ENCODE data around the gene ELOVL6. TPM values are rescaled to one million over a fixed set of nuclear protein-coding genes. Genes with fewer than 3 reads are reported as not detected.
"Not testable (repeated sequence)": the region's sequence is repeated elsewhere in the genome, so short reads cannot be mapped to it uniquely, and the experiment has no call there.

Gene ELOVL6
- total RNA-seq, 1 experiment from 2014 or later = 25.3 TPM

DNA sequence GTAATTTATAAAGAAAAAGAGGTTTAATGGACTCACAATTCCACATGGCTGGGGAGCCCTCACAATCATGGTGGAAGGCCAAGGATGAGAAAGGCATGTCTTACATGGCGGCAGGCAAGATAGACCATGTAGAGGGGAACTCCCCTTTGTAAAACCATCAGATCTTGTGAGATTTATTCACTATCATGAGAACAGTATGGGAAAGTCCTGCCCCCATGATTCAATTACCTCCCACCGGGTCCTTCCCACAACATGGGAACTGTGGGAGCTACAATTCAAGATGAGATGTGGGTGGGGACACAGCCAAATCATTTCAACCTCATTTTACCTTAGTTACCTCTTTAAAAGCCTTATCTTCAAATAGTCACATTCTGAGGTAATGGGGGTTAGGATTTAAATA, 30.9 kb upstream of the ELOVL6 start:
- peaks cover 15% of the 10 kb centered on the region for H3K4me1 ChIP-seq (replicated peaks; ENCODE audit: insufficient read depth)
- BruUV-seq (replicated peaks) = no TSS peak
- TF ChIP-seq, protein P1, sequence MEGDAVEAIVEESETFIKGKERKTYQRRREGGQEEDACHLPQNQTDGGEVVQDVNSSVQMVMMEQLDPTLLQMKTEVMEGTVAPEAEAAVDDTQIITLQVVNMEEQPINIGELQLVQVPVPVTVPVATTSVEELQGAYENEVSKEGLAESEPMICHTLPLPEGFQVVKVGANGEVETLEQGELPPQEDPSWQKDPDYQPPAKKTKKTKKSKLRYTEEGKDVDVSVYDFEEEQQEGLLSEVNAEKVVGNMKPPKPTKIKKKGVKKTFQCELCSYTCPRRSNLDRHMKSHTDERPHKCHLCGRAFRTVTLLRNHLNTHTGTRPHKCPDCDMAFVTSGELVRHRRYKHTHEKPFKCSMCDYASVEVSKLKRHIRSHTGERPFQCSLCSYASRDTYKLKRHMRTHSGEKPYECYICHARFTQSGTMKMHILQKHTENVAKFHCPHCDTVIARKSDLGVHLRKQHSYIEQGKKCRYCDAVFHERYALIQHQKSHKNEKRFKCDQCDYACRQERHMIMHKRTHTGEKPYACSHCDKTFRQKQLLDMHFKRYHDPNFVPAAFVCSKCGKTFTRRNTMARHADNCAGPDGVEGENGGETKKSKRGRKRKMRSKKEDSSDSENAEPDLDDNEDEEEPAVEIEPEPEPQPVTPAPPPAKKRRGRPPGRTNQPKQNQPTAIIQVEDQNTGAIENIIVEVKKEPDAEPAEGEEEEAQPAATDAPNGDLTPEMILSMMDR (conservative IDR thresholded peaks at IDR 0.05) = no peak
- TF ChIP-seq EZH2 (IDR thresholded peaks at IDR 0.05; ENCODE audit: low read depth) = no peak
- no peak overlapping the region for H3K4me2 ChIP-seq
- H4K20me1 ChIP-seq (ENCODE audit: insufficient read depth) = no peaks in the 10 kb centered on the region
- H3K27ac ChIP-seq = no peak overlapping the region
- H3K79me2 ChIP-seq (ENCODE audit: low read depth) = no peaks in the 10 kb centered on the region
- no peaks in the 10 kb centered on the region for H3K9me3 ChIP-seq (ENCODE audit: insufficient read depth, low read depth)
- no peaks in the 10 kb centered on the region for H3K27me3 ChIP-seq (ENCODE audit: insufficient read depth, low read depth)
- intact Hi-C loops (cut with micrococcal nuclease; ENCODE audit: unreplicated experiment) = no loop called here
- H2AFZ ChIP-seq = no peak overlapping the region
- CTCF ChIA-PET = no interaction called here
- POLR2A ChIA-PET (ENCODE audit: unreplicated experiment) = no interaction called here
- DNase-seq = no peak
- no peaks in the 10 kb centered on the region for H3K9me2 ChIP-seq (ENCODE audit: insufficient read depth)
- H3K36me3 ChIP-seq (ENCODE audit: low read depth) = no peaks in the 10 kb centered on the region
- peaks cover 3% of the 10 kb centered on the region; the same call in 1 of the 2 replicates for H3F3A ChIP-seq (ENCODE audit: insufficient read depth, low read depth)
- H3K4me3 ChIP-seq = no peak overlapping the region

GRCh38 chr4:110224812-110225211, 26.4 kb upstream of the ELOVL6 start:
- no peaks in the 10 kb centered on the region for H3K9me3 ChIP-seq (ENCODE audit: insufficient read depth, low read depth)
- H3F3A ChIP-seq (ENCODE audit: insufficient read depth, low read depth) = no peaks in the 10 kb centered on the region
- H3K9me2 ChIP-seq (ENCODE audit: insufficient read depth) = no peaks in the 10 kb centered on the region
- H4K20me1 ChIP-seq (ENCODE audit: insufficient read depth) = no peaks in the 10 kb centered on the region
- no peak overlapping the region for H3K4me2 ChIP-seq
- no peaks in the 10 kb centered on the region for H3K36me3 ChIP-seq (ENCODE audit: low read depth)
- no TSS peak for BruUV-seq (replicated peaks)
- DNase-seq = no peak
- H3K79me2 ChIP-seq (ENCODE audit: low read depth) = no peaks in the 10 kb centered on the region
- H3K27ac ChIP-seq = no peak overlapping the region
- CTCF ChIA-PET = no interaction called here
- TF ChIP-seq, protein P1 (conservative IDR thresholded peaks at IDR 0.05) = no peak
- TF ChIP-seq EZH2 (IDR thresholded peaks at IDR 0.05; ENCODE audit: low read depth) = no peak
- no peak overlapping the region for H3K4me3 ChIP-seq
- POLR2A ChIA-PET (ENCODE audit: unreplicated experiment) = no interaction called here
- intact Hi-C loops (cut with micrococcal nuclease; ENCODE audit: unreplicated experiment) = no loop called here
- no peak overlapping the region for H2AFZ ChIP-seq
- H3K27me3 ChIP-seq (ENCODE audit: insufficient read depth, low read depth) = no peaks in the 10 kb centered on the region
- H3K4me1 ChIP-seq (replicated peaks; ENCODE audit: insufficient read depth) = no peaks in the 10 kb centered on the region

DNA sequence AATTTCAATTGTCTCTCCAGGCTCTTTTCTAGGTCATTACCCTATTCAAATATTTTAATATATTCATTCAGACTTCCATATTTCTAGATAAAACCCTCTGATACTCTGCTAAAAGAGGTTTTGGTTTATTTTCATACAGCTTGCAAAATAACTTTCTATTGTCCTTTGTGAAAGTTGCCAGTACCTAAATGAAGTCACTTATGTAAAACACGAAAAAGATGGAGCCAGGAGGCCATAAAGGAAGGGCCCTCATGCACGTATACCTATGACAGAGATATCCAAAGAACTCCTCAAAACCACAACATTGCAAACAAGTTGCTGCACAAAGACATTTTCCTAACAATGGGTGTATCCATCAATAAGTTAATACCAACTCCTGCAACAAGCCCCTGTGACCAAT, 25.7 kb upstream of the ELOVL6 start:
- H3K9me2 ChIP-seq (ENCODE audit: insufficient read depth) = no peaks in the 10 kb centered on the region
- H3F3A ChIP-seq (ENCODE audit: insufficient read depth, low read depth) = no peaks in the 10 kb centered on the region
- ChIA-PET CTCF (no interaction called here), POLR2A (ENCODE audit: unreplicated experiment) (no interaction called here)
- DNase-seq = no peak
- intact Hi-C loops (cut with micrococcal nuclease; ENCODE audit: unreplicated experiment) = no loop called here
- BruUV-seq (replicated peaks) = no TSS peak
- H3K4me3 ChIP-seq = no peak overlapping the region
- no peaks in the 10 kb centered on the region for H4K20me1 ChIP-seq (ENCODE audit: insufficient read depth)
- H3K27me3 ChIP-seq (ENCODE audit: insufficient read depth, low read depth) = no peaks in the 10 kb centered on the region
- H3K79me2 ChIP-seq (ENCODE audit: low read depth) = no peaks in the 10 kb centered on the region
- no peaks in the 10 kb centered on the region for H3K4me1 ChIP-seq (replicated peaks; ENCODE audit: insufficient read depth)
- no peaks in the 10 kb centered on the region for H3K9me3 ChIP-seq (ENCODE audit: insufficient read depth, low read depth)
- H2AFZ ChIP-seq = no peak overlapping the region
- TF ChIP-seq, protein P1 (conservative IDR thresholded peaks at IDR 0.05) = no peak
- TF ChIP-seq EZH2 (IDR thresholded peaks at IDR 0.05; ENCODE audit: low read depth) = no peak
- H3K4me2 ChIP-seq = no peak overlapping the region
- H3K27ac ChIP-seq = no peak overlapping the region
- H3K36me3 ChIP-seq (ENCODE audit: low read depth) = no peaks in the 10 kb centered on the region

DNA sequence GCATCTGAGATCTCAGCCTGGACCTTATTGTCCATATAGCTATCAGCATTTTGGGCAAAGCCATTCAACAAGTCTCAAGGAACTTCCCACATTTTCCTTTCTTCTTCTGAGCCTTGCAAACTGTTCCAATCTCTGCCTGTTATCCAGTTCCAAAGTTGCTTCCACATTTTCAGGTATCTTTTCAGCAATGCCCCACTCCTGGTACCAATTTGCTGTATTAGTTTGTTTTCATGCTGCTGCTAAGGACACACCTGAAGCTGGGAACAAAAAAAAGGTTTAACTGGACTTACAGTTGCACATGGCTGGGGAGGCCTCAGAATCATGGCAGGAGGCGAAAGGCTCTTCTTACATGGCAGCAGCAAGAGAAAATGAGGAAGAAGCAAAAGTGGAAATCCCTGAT, 20.5 kb upstream of the ELOVL6 start:
- H2AFZ ChIP-seq; H3K4me2 ChIP-seq; H3K27me3 ChIP-seq (ENCODE audit: insufficient read depth, low read depth); H3K9me3 ChIP-seq (ENCODE audit: insufficient read depth, low read depth); H3F3A ChIP-seq (ENCODE audit: insufficient read depth, low read depth); BruUV-seq (replicated peaks); H3K4me3 ChIP-seq; H3K36me3 ChIP-seq (ENCODE audit: low read depth); H3K4me1 ChIP-seq (replicated peaks; ENCODE audit: insufficient read depth); H3K9me2 ChIP-seq (ENCODE audit: insufficient read depth); POLR2A ChIA-PET (ENCODE audit: unreplicated experiment); intact Hi-C loops (cut with micrococcal nuclease; ENCODE audit: unreplicated experiment); DNase-seq; H4K20me1 ChIP-seq (ENCODE audit: insufficient read depth); H3K27ac ChIP-seq; H3K79me2 ChIP-seq (ENCODE audit: low read depth): not testable (repeated sequence)
- CTCF ChIA-PET = interaction anchor here (0.7 kb wide), 1 partner anchor 177 kb away, joined by 3 read pairs; no protein-coding TSS in a partner anchor

GRCh38 chr4:110217181-110217580, 18.8 kb upstream of the ELOVL6 start:
- H3K4me3 ChIP-seq; H3F3A ChIP-seq (ENCODE audit: insufficient read depth, low read depth); H3K9me2 ChIP-seq (ENCODE audit: insufficient read depth); H3K27ac ChIP-seq; POLR2A ChIA-PET (ENCODE audit: unreplicated experiment); H3K79me2 ChIP-seq (ENCODE audit: low read depth); BruUV-seq (replicated peaks); H3K36me3 ChIP-seq (ENCODE audit: low read depth); H4K20me1 ChIP-seq (ENCODE audit: insufficient read depth); H3K4me1 ChIP-seq (replicated peaks; ENCODE audit: insufficient read depth); H3K9me3 ChIP-seq (ENCODE audit: insufficient read depth, low read depth); CTCF ChIA-PET; H3K4me2 ChIP-seq; DNase-seq; H2AFZ ChIP-seq; intact Hi-C loops (cut with micrococcal nuclease; ENCODE audit: unreplicated experiment); H3K27me3 ChIP-seq (ENCODE audit: insufficient read depth, low read depth): not testable (repeated sequence)
